ENCODE data around the gene DLG5.

Gene DLG5

DNA sequence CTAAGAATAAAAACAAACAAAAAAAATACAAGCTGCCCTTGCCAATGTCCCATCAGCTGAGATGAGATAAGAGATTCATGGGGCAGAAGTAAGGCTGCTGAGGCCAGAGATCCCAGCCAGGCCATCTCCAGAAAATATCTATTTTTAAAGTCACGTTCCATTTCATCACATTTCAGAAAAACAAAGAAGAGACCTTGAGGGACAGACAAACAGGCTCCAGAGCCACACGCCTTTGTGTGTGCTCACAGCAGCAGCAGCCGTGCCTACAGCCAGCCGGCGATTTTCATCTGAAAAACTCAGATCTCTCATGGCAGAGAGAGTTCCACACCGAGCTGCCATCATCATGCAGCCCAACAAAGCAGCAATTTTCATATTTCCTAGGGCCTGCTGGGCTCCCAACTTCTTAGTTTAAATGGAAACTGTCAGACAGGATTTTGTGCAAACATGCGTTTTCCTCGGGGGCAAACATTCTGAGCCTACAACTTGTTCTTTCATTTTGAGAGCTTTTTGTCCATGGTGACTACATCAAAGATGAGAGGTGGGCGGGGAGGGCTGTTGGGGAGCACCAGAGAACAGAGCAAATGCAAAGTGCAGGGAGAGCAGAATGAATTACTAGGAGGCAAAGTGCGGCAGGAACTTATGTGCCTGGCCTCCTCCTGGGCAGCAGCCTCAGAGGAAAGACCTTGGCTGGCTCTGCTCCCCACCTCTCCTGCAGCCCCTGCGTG, 38.8 kb downstream of the DLG5 start:
- DNase-seq, result no peak
- Histone ChIP-seq H3K4me3 (ENCODE audit: low read depth, low read length) (no peak overlapping the region), H3K27ac (peak overlapping the region; percentile 64), H3K9me3 (ENCODE audit: severe bottlenecking) (peaks cover 4% of the 10 kb centered on the region), H3K27me3 (ENCODE audit: insufficient read depth, low read depth, severe bottlenecking) (no peaks in the 10 kb centered on the region), H3K36me3 (peaks cover 18% of the 10 kb centered on the region)
- TF ChIP-seq, protein P1, sequence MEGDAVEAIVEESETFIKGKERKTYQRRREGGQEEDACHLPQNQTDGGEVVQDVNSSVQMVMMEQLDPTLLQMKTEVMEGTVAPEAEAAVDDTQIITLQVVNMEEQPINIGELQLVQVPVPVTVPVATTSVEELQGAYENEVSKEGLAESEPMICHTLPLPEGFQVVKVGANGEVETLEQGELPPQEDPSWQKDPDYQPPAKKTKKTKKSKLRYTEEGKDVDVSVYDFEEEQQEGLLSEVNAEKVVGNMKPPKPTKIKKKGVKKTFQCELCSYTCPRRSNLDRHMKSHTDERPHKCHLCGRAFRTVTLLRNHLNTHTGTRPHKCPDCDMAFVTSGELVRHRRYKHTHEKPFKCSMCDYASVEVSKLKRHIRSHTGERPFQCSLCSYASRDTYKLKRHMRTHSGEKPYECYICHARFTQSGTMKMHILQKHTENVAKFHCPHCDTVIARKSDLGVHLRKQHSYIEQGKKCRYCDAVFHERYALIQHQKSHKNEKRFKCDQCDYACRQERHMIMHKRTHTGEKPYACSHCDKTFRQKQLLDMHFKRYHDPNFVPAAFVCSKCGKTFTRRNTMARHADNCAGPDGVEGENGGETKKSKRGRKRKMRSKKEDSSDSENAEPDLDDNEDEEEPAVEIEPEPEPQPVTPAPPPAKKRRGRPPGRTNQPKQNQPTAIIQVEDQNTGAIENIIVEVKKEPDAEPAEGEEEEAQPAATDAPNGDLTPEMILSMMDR (IDR thresholded peaks at IDR 0.05; ENCODE audit: low read depth, low read length), result no peak

GRCh38 chr10:77886795-77887355, 39.7 kb downstream of the DLG5 start:
- TF ChIP-seq, protein P1 (IDR thresholded peaks at IDR 0.05; ENCODE audit: low read depth, low read length), result no peak
- Histone ChIP-seq H3K4me3 (ENCODE audit: low read depth, low read length) (no peak overlapping the region), H3K27ac (peak overlapping the region; percentile 64), H3K36me3 (peaks cover 23% of the 10 kb centered on the region), H3K27me3 (ENCODE audit: insufficient read depth, low read depth, severe bottlenecking) (no peaks in the 10 kb centered on the region), H3K9me3 (ENCODE audit: severe bottlenecking) (peaks cover 4% of the 10 kb centered on the region)
- DNase-seq, result peak; percentile 40

GRCh38 chr10:77884181-77884580, 42.4 kb downstream of the DLG5 start:
- Histone ChIP-seq H3K36me3 (peaks cover 25% of the 10 kb centered on the region), H3K27me3 (ENCODE audit: insufficient read depth, low read depth, severe bottlenecking) (no peaks in the 10 kb centered on the region), H3K9me3 (ENCODE audit: severe bottlenecking) (peaks cover 4% of the 10 kb centered on the region), H3K27ac (no peak overlapping the region), H3K4me3 (ENCODE audit: low read depth, low read length) (no peak overlapping the region)
- TF ChIP-seq, protein P1 (IDR thresholded peaks at IDR 0.05; ENCODE audit: low read depth, low read length), result no peak
- DNase-seq, result no peak

GRCh38 chr10:77881636-77882035, 44.9 kb downstream of the DLG5 start:
- Histone ChIP-seq H3K27me3 (ENCODE audit: insufficient read depth, low read depth, severe bottlenecking) (no peaks in the 10 kb centered on the region), H3K9me3 (ENCODE audit: severe bottlenecking) (peaks cover 2% of the 10 kb centered on the region), H3K36me3 (peaks cover 20% of the 10 kb centered on the region), H3K4me3 (ENCODE audit: low read depth, low read length) (no peak overlapping the region), H3K27ac (no peak overlapping the region)
- no peak for DNase-seq
- TF ChIP-seq, protein P1 (IDR thresholded peaks at IDR 0.05; ENCODE audit: low read depth, low read length), result no peak

- no peak for DNase-seq
- Histone ChIP-seq H3K4me3 (ENCODE audit: low read depth, low read length) (no peak overlapping the region), H3K27ac (0 out of 2 replicates have a peak overlapping the region, but pooled peaks have one; percentile 16), H3K27me3 (ENCODE audit: insufficient read depth, low read depth, severe bottlenecking) (no peaks in the 10 kb centered on the region), H3K36me3 (peaks cover 19% of the 10 kb centered on the region), H3K9me3 (ENCODE audit: severe bottlenecking) (no peaks in the 10 kb centered on the region)
- TF ChIP-seq, protein P1 (IDR thresholded peaks at IDR 0.05; ENCODE audit: low read depth, low read length), result no peak
These were observed 45.3 kb downstream of the DLG5 start for GRCh38 chr10:77881222-77881621.

Data from WERI-Rb-1 (cell line).